Measurements from ENCODE around the gene ARFGAP1.

The ARFGAP1 gene

DNA sequence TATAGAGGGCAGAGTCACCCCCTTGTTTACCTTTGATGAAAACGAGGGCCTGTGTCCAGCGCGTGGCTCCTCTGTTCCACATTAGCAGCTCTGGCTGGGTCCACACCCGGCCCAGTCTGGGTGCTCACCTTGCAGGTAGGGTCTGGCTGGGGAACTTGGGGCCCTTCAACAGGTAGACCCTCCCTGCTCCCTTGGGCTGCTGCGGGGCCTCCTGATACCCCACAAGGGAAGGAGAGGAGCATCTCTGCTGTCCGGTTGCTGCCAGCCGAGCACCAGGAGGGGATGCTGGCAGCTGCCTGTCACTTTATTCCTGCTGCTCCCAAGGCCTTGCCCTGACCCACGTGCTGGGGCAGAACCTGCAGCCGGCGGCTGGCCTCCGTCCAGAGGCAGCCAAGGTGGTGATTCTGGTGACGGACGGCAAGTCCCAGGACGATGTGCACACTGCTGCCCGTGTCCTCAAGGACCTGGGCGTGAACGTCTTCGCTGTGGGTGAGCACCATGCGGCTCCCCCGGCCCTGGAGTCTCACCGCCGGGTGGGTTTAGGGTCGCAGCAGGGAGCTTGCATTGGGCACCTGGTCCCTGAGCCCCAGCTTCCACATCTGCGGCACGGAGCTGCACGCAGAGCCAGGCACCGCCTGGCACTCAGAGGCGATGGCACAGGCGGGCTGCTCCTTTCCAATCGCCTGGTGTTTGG is 35.8 kb downstream of the ARFGAP1 start:
- Histone ChIP-seq H3K27ac (no peak overlapping the region), H3K27me3 (ENCODE audit: insufficient read depth, low read depth, severe bottlenecking) (no peaks in the 10 kb centered on the region), H3K9me3 (ENCODE audit: severe bottlenecking) (no peaks in the 10 kb centered on the region), H3K36me3 (no peaks in the 10 kb centered on the region), H3K4me3 (ENCODE audit: low read depth, low read length) (no peak overlapping the region)
- no peak for DNase-seq
- TF ChIP-seq, protein P1, sequence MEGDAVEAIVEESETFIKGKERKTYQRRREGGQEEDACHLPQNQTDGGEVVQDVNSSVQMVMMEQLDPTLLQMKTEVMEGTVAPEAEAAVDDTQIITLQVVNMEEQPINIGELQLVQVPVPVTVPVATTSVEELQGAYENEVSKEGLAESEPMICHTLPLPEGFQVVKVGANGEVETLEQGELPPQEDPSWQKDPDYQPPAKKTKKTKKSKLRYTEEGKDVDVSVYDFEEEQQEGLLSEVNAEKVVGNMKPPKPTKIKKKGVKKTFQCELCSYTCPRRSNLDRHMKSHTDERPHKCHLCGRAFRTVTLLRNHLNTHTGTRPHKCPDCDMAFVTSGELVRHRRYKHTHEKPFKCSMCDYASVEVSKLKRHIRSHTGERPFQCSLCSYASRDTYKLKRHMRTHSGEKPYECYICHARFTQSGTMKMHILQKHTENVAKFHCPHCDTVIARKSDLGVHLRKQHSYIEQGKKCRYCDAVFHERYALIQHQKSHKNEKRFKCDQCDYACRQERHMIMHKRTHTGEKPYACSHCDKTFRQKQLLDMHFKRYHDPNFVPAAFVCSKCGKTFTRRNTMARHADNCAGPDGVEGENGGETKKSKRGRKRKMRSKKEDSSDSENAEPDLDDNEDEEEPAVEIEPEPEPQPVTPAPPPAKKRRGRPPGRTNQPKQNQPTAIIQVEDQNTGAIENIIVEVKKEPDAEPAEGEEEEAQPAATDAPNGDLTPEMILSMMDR (IDR thresholded peaks at IDR 0.05; ENCODE audit: low read depth, low read length): no peak

DNA sequence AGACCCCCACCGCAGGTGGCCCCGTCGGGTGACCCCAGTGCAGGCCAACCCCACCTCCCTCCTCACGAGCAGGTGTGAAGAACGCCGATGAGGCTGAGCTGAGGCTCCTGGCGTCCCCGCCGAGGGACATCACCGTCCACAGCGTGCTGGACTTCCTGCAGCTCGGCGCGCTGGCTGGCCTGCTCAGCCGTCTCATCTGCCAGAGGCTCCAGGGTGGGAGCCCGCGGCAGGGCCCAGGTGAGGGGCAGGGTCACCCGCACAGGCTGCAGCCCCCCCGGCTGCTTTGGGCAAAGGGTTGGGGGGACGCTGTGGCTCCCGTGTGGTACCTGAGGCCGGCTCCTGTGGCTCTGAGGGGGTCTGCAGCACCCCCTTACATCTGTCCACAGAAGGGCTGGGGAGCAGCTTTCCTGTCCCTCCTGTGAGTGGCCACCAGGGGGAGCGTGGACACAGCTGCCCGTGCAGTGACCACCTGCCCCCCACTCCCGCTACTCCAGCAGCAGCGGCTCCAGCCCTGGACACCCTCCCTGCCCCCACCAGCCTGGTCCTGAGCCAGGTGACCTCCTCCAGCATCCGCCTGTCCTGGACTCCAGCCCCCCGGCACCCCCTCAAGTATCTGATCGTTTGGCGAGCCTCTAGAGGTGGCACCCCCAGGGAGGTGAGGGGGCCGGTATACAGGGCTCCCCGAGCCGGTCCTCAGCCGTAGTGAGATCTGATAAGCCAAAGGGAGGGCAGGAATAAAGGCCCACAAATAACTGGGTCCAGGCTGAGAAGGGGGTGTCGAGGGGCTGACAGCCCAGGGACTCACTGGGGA is 36.9 kb downstream of the ARFGAP1 start:
- Histone ChIP-seq H3K9me3 (ENCODE audit: severe bottlenecking) (no peaks in the 10 kb centered on the region), H3K36me3 (no peaks in the 10 kb centered on the region), H3K27ac (no peak overlapping the region), H3K27me3 (ENCODE audit: insufficient read depth, low read depth, severe bottlenecking) (no peaks in the 10 kb centered on the region), H3K4me3 (ENCODE audit: low read depth, low read length) (no peak overlapping the region)
- peak; percentile 79 for DNase-seq
- TF ChIP-seq, protein P1 (IDR thresholded peaks at IDR 0.05; ENCODE audit: low read depth, low read length): peak; percentile 95

DNA sequence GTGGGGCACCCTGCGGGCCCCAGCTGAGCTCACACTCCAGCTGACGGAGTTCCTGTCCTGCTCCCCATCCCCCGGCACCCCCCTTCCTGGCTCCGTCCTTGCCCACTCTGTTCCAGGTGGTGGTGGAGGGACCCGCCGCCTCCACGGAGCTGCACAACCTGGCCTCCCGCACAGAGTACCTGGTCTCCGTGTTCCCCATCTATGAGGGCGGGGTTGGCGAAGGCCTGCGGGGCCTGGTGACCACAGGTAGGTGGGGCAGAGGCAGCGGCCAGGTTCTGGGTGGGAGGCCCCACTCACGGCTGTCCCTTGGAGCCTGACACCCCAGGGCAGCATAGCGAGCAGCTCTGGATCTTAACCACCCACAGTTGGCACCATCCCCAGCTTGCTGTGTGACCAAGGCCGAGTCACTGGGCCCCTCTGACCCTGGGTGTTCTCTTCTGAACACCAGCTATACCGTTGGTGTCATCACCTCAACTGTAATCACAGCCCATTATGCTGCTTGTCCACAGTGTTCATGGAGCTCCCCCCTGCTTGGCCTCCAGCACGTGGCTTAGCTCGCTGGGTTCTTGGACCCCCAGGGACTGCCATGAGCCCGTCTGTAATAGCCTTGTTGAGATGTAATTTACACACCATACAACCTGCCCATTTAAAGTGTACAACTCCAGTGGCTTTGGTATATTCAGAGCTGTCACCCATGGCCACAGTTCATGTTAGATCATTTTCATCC is 37.8 kb downstream of the ARFGAP1 start:
- DNase-seq: no peak
- no peak overlapping the region for H3K4me3 ChIP-seq (ENCODE audit: low read depth, low read length)
- no peaks in the 10 kb centered on the region for H3K27me3 ChIP-seq (ENCODE audit: insufficient read depth, low read depth, severe bottlenecking)
- TF ChIP-seq, protein P1 (IDR thresholded peaks at IDR 0.05; ENCODE audit: low read depth, low read length): no peak
- no peaks in the 10 kb centered on the region for H3K9me3 ChIP-seq (ENCODE audit: severe bottlenecking)
- H3K36me3 ChIP-seq: no peaks in the 10 kb centered on the region
- no peak overlapping the region for H3K27ac ChIP-seq

DNA sequence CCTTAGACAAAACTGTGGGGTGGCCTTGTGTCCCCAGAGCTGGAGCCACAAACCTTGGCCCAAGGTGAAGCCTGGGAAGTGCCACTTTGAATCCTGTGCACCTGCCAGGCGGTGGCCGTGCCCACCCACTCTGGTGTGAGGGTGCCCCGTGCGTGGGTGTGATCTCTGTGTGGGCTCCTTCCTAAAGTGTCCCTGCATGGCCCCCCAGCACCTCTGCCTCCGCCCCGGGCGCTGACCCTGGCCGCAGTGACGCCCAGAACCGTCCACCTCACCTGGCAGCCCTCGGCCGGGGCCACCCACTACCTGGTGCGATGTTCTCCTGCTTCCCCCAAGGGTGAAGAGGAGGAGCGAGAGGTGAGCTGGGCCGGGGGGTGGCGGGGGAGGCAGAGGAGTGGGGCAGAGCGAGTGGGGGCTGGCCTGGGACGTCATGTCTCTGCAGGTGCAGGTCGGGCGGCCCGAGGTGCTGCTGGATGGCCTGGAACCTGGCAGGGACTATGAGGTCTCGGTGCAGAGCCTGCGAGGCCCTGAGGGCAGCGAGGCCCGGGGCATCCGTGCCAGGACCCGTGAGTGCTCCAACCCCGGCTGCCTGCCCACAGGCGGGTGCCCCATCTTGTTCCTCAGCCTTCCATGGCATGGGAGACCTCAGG is 38.7 kb downstream of the ARFGAP1 start:
- TF ChIP-seq, protein P1 (IDR thresholded peaks at IDR 0.05; ENCODE audit: low read depth, low read length): no peak
- H3K27me3 ChIP-seq (ENCODE audit: insufficient read depth, low read depth, severe bottlenecking): no peaks in the 10 kb centered on the region
- no peaks in the 10 kb centered on the region for H3K9me3 ChIP-seq (ENCODE audit: severe bottlenecking)
- H3K27ac ChIP-seq: no peak overlapping the region
- no peak for DNase-seq
- H3K4me3 ChIP-seq (ENCODE audit: low read depth, low read length): no peak overlapping the region
- no peaks in the 10 kb centered on the region for H3K36me3 ChIP-seq

DNA sequence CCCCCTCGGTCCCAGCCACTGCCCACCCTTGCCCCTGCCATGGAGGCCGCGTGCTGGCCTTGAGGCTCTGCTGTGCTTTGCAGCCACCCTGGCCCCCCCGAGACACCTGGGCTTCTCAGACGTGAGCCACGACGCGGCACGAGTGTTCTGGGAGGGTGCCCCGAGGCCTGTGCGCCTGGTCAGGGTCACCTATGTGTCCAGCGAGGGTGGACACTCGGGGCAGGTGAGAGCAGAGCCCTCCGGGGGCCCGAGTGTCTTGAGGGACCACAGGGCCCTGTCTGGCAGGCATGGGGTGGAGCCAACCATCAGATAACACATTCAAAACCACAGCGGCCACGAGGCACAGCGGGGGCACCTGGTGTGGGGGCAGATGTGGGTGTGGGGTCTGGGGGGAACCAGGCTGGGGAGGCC is 39.2 kb downstream of the ARFGAP1 start:
- no peak for DNase-seq
- Histone ChIP-seq H3K27me3 (ENCODE audit: insufficient read depth, low read depth, severe bottlenecking) (no peaks in the 10 kb centered on the region), H3K27ac (no peak overlapping the region), H3K4me3 (ENCODE audit: low read depth, low read length) (no peak overlapping the region), H3K36me3 (no peaks in the 10 kb centered on the region), H3K9me3 (ENCODE audit: severe bottlenecking) (no peaks in the 10 kb centered on the region)
- TF ChIP-seq, protein P1 (IDR thresholded peaks at IDR 0.05; ENCODE audit: low read depth, low read length): no peak

Measured in WERI-Rb-1 (cell line).